ENCODE data around the gene TATDN2.
"Not testable (repeated sequence)": the region's sequence is repeated elsewhere in the genome, so short reads cannot be mapped to it uniquely, and the experiment has no call there.

The TATDN2 gene

DNA sequence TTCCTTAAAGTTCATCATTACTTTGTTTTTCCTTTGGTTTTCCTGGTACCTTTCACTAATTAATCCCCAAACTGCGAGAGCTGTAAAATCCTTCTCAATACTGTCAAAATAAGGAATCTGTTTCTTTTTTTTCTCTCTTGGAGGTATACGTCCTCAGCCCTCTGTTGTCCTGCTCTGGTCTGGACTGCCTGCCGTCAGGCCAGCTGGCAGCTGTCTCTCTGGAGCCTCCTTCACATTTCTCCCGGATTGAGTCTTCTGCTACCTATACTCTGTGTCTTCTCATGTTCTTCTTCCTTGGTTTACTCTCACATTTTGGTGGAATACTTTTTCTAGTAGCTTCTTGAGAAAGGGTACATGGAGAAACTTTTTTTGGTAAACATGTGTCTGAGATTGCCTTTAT is 13.8 kb downstream of the TATDN2 start:
- POLR2A ChIA-PET, result interaction anchor here (1.3 kb wide), 1 partner anchor 14 kb away, joined by 5 read pairs; the partner anchor contains the start of gene TATDN2
- CTCF ChIA-PET, result no interaction called here
- TF ChIP-seq, protein P1, sequence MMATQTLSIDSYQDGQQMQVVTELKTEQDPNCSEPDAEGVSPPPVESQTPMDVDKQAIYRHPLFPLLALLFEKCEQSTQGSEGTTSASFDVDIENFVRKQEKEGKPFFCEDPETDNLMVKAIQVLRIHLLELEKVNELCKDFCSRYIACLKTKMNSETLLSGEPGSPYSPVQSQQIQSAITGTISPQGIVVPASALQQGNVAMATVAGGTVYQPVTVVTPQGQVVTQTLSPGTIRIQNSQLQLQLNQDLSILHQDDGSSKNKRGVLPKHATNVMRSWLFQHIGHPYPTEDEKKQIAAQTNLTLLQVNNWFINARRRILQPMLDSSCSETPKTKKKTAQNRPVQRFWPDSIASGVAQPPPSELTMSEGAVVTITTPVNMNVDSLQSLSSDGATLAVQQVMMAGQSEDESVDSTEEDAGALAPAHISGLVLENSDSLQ (IDR thresholded peaks at IDR 0.05), result no peak
- TF ChIP-seq FOXK2 (IDR thresholded peaks at IDR 0.05), result no peak
- TF ChIP-seq TARDBP (IDR thresholded peaks at IDR 0.05), result no peak
- TF ChIP-seq SP1 (IDR thresholded peaks at IDR 0.05), result no peak
- TF ChIP-seq HDGF (IDR thresholded peaks at IDR 0.05; ENCODE audit: borderline replicate concordance), result no peak
- DNase-seq (ENCODE audit: extremely low spot score), result no peak

DNA sequence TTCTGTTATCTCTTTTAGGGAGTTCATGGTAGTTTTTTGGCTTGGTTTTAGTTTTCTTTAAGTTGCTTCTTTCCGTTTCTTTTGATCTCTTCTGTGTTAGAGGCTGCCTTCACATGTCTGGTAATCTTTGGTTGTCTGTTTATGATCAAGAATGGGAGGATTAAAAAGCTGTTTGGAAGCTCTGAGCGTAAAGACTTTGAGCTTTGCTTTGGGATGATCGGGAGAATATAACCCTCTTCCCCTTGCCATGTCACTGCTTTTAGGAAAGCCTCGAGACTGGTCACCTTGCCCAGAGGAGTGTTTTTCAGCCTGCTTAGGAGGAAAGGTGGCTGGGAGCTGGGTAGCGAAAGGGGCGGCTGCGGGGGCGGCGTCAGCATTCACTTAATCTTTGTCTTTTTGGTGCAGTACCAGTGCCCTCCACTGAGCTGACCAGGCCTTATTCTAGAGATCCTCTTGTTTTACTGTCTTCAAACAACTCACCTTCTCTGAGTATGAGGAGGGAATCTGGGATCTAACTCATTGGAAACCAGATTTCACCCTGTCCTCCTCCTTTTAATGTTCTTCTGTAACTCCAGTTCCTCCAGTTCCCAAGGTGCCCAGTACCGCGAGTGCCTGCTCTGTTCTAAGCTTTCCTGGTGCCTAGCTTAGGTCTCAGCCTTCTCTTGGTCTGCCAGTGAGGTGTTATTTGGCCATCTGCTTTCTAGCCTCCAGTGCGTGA is 15.5 kb downstream of the TATDN2 start:
- CTCF ChIA-PET, result interaction anchor here (0.6 to 1.2 kb wide), 6 partner anchors 12 to 217 kb away, joined by 3 to 7 read pairs (median 3); partner anchors contain the start of gene TATDN2
- no peak for TF ChIP-seq ZNF384 (IDR thresholded peaks at IDR 0.05)
- no peak for TF ChIP-seq CTBP1 (IDR thresholded peaks at IDR 0.05; ENCODE audit: borderline replicate concordance)
- TF ChIP-seq L3MBTL2 (conservative IDR thresholded peaks at IDR 0.05), result no peak
- TF ChIP-seq SP1 (IDR thresholded peaks at IDR 0.05), result no peak
- POLR2A ChIA-PET, result interaction anchor here (0.9 to 1.3 kb wide), 3 partner anchors 16 to 122 kb away, joined by 3 to 5 read pairs (median 3); partner anchors contain the start of genes TATDN2 and VHL
- peak; percentile 67 for DNase-seq (ENCODE audit: extremely low spot score)

DNA sequence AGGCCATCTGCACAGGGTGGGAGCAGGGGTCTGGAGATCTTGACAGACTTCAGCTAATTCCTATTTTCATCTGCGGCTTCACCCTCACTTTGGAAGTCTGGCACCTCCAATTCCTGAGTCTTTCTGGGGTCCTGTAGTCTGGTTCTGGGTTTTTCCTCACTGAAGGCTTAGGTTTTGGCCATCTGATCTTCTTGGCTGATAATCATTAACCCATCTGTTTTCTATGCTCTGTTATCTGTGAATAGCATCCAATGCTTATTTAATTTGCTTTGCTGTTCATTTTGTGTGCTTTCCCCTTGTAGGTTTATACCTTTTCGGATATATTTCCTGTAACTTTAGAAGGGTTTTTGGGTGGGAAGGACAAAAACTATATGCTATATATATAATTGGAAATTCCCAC is 17.6 kb downstream of the TATDN2 start:
- ChIA-PET POLR2A (no interaction called here), CTCF (no interaction called here)
- no peak for DNase-seq (ENCODE audit: extremely low spot score)
- TF ChIP-seq SUZ12 (IDR thresholded peaks at IDR 0.05) (no peak), NFRKB (IDR thresholded peaks at IDR 0.05) (no peak), BHLHE40 (IDR thresholded peaks at IDR 0.05; ENCODE audit: borderline replicate concordance) (no peak), FOXM1 (IDR thresholded peaks at IDR 0.05; ENCODE audit: borderline replicate concordance) (no peak), ELF4 (IDR thresholded peaks at IDR 0.05) (no peak), HDGF (IDR thresholded peaks at IDR 0.05; ENCODE audit: borderline replicate concordance) (no peak), ARNT (IDR thresholded peaks at IDR 0.05) (no peak), TARDBP (IDR thresholded peaks at IDR 0.05) (no peak), SP1 (IDR thresholded peaks at IDR 0.05) (no peak), FOXK2 (IDR thresholded peaks at IDR 0.05) (no peak), FOXA1 (IDR thresholded peaks at IDR 0.05) (no peak), CTBP1 (IDR thresholded peaks at IDR 0.05; ENCODE audit: borderline replicate concordance) (no peak), ZNF384 (IDR thresholded peaks at IDR 0.05) (no peak), LEF1 (IDR thresholded peaks at IDR 0.05; ENCODE audit: borderline replicate concordance) (no peak), L3MBTL2 (conservative IDR thresholded peaks at IDR 0.05) (no peak)
- TF ChIP-seq, protein P1 (IDR thresholded peaks at IDR 0.05), result no peak

DNA sequence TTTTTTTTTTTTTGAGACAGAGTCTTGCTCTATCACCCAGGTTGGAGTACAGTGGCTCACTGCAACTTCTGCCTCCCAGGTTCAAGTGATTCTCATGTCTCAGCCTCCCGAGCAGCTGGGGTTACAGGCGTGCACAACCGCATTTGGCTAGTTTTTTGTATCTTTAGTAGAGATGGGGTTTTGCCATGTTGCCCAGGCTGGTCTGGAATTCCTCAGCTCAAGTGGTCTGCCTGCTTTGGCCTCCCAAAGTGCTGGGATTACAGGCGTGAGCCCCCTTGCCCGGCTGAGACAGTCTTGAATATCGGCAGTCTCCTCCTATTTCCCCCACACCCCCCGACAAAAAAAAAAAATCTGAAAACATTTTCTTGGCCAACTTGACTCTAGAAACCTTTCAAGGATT is 18.7 kb downstream of the TATDN2 start:
- POLR2A ChIA-PET; DNase-seq (ENCODE audit: extremely low spot score); CTCF ChIA-PET: not testable (repeated sequence)

GRCh38 chr3:10268116-10268515 is 19.9 kb downstream of the TATDN2 start:
- TF ChIP-seq FOXM1 (IDR thresholded peaks at IDR 0.05; ENCODE audit: borderline replicate concordance), result no peak
- ChIA-PET CTCF (no interaction called here), POLR2A (no interaction called here)
- DNase-seq (ENCODE audit: extremely low spot score), result no peak

DNA sequence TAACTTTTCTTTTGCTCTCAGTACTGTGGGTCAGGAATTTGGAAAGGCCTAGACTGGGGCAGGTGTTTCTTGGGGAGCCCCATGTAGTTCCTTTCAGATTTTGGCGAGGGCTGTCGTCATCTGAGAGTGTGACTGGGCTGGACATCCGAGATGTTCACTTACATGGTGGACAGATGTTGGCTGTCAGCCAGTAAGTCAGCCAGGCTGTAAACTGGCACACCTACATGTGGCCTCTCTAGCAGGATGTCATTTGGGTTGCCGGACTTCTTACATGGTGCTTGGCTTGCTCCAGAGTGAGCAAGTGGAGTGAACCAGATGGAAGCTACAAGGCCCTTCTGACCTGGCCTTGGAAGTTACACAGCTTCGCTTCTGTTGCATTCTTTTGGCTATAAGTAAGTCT is 20.7 kb downstream of the TATDN2 start:
- CTCF ChIA-PET, result no interaction called here
- DNase-seq (ENCODE audit: extremely low spot score), result no peak
- POLR2A ChIA-PET, result no interaction called here
- TF ChIP-seq ELF4 (IDR thresholded peaks at IDR 0.05) (no peak), FOXM1 (IDR thresholded peaks at IDR 0.05; ENCODE audit: borderline replicate concordance) (no peak), NFRKB (IDR thresholded peaks at IDR 0.05) (no peak), ARNT (IDR thresholded peaks at IDR 0.05) (no peak), BHLHE40 (IDR thresholded peaks at IDR 0.05; ENCODE audit: borderline replicate concordance) (no peak), SUZ12 (IDR thresholded peaks at IDR 0.05) (no peak), TARDBP (IDR thresholded peaks at IDR 0.05) (no peak), CTBP1 (IDR thresholded peaks at IDR 0.05; ENCODE audit: borderline replicate concordance) (no peak), ZNF384 (IDR thresholded peaks at IDR 0.05) (no peak), HDGF (IDR thresholded peaks at IDR 0.05; ENCODE audit: borderline replicate concordance) (no peak), LEF1 (IDR thresholded peaks at IDR 0.05; ENCODE audit: borderline replicate concordance) (no peak), FOXA1 (IDR thresholded peaks at IDR 0.05) (no peak), L3MBTL2 (conservative IDR thresholded peaks at IDR 0.05) (no peak), FOXK2 (IDR thresholded peaks at IDR 0.05) (no peak)
- TF ChIP-seq, protein P1 (IDR thresholded peaks at IDR 0.05), result no peak

DNA sequence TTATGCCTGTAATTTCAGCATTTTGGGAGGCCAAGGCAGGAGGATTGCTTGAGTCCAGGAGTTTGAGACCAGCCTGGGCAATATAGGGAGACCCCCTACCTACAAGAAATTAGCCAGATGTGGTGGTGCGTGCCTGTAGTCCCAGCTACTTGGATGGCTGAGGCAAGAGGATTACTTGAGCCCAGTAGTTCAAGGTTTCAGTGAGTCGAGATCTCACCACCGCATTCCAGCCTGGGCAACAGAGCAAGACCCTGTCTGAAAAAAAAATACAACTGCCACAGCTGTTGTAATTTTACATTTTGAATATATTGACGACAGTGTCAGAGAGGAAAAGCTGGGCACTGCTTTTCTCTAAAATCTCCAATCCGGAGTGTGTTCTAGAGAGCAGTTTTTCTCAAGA is 21.2 kb downstream of the TATDN2 start:
- TF ChIP-seq HDGF (IDR thresholded peaks at IDR 0.05; ENCODE audit: borderline replicate concordance), result no peak
- no peak for TF ChIP-seq ELF4 (IDR thresholded peaks at IDR 0.05)
- no peak for TF ChIP-seq ZNF384 (IDR thresholded peaks at IDR 0.05)
- TF ChIP-seq, protein P1 (IDR thresholded peaks at IDR 0.05), result no peak
- TF ChIP-seq SP1 (IDR thresholded peaks at IDR 0.05), result no peak
- TF ChIP-seq BHLHE40 (IDR thresholded peaks at IDR 0.05; ENCODE audit: borderline replicate concordance), result no peak
- TF ChIP-seq FOXM1 (IDR thresholded peaks at IDR 0.05; ENCODE audit: borderline replicate concordance), result no peak
- no peak for TF ChIP-seq L3MBTL2 (conservative IDR thresholded peaks at IDR 0.05)
- TF ChIP-seq SUZ12 (IDR thresholded peaks at IDR 0.05), result no peak
- TF ChIP-seq FOXA1 (IDR thresholded peaks at IDR 0.05), result no peak
- TF ChIP-seq NFRKB (IDR thresholded peaks at IDR 0.05), result no peak
- no peak for TF ChIP-seq LEF1 (IDR thresholded peaks at IDR 0.05; ENCODE audit: borderline replicate concordance)
- no peak for DNase-seq (ENCODE audit: extremely low spot score)
- POLR2A ChIA-PET, result interaction anchor here (1.1 kb wide), 1 partner anchor 21 kb away, joined by 3 read pairs; no protein-coding TSS in a partner anchor
- CTCF ChIA-PET, result no interaction called here

DNA sequence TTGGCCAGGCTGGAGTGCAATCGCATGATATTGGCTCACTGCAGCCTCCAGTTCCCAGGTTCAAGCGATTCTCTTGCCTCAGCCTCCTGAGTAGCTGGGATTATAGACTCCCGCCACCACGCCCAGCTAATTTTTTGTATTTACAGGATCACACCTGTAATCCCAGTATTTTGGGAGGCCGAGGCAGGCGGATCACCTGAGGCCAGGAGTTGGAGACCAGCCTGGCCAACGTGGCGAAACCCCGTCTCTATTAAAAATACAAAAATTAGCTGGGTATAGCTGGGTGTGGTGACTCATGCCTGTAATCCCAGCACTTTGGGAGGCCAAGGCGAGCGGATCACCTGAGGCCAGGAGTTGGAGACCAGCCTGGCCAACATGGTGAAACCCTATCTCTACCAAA is 24.2 kb downstream of the TATDN2 start:
- CTCF ChIA-PET; DNase-seq (ENCODE audit: extremely low spot score); POLR2A ChIA-PET: not testable (repeated sequence)

All from HEK293T (cell line).